Panc1 (cell line): ENCODE results near the gene CNGA3. TPM values are rescaled to one million over a fixed set of nuclear protein-coding genes. Genes with fewer than 3 reads are reported as not detected.

ENCODE experiments used
- ATAC-seq: fragments of 200-7000 bp; cut with Tn5 transposase; 2 replicates; pipeline ENCODE4 v1.9.1; 2020; ENCODE audit warnings: mild to moderate bottlenecking, moderate library complexity
- BruUV-seq: library from RNA; stranded (reverse); fragments of 400-500 nt; replicated peaks from 2 replicates; lab custom pipeline; 2021; lab: Mats Ljungman, UMichigan
- CTCF ChIA-PET: fragments of 300-600 bp; sonication (Branson Sonifier 250); formaldehyde crosslinking; loops from one replicate; lab custom pipeline; 2022; ENCODE audit warnings: antibody characterized with exemption; lab: Charles Lee
- POLR2A ChIA-PET: fragments of 300-600 bp; sonication (Branson Sonifier 250); formaldehyde crosslinking; loops from one replicate; lab custom pipeline; 2022; ENCODE audit warnings: antibody characterized with exemption; lab: Charles Lee
- DNase-seq: peaks from one replicate; pipeline ENCODE4 v3.0.0-alpha.2; 2010; ENCODE audit warnings: low read depth, low spot score
- H3K27ac ChIP-seq: 2 replicates; pipeline ENCODE4 v1.5.1; 2011; ENCODE audit warnings: mild to moderate bottlenecking, low read length, inconsistent platforms
- H3K27me3 ChIP-seq: fragments of 200-500 bp; sonication (Bioruptor generic); 2 replicates; pipeline ENCODE4 v1.6.0; 2014; ENCODE audit warnings: low read length, inconsistent platforms; ENCODE audit not compliant: control insufficient read depth, insufficient read depth
- H3K36me3 ChIP-seq: fragments of 200-500 bp; sonication (Bioruptor generic); 2 replicates; pipeline ENCODE4 v1.5.1; 2014; ENCODE audit warnings: inconsistent platforms, mild to moderate bottlenecking, low read length, moderate library complexity; ENCODE audit not compliant: control insufficient read depth, insufficient read depth
- H3K4me1 ChIP-seq: 2 replicates; pipeline ENCODE4 v1.5.1; 2011; ENCODE audit warnings: inconsistent platforms, mild to moderate bottlenecking, low read length, moderate library complexity; ENCODE audit not compliant: control insufficient read depth, insufficient read depth
- H3K4me3 ChIP-seq, 2 experiments: 2 replicates each; pipeline ENCODE4 v1.5.1; 2011 to 2012; ENCODE audit warnings: low read depth in 2 of 2, low read length in 2 of 2, mild to moderate bottlenecking in 2 of 2, inconsistent platforms in 1 of 2, moderate library complexity in 1 of 2
- H3K9me3 ChIP-seq: fragments of 200-500 bp; sonication (Bioruptor generic); 2 replicates; pipeline ENCODE4 v1.5.1; 2014; ENCODE audit warnings: low read depth, mild to moderate bottlenecking, inconsistent platforms, low read length, moderate library complexity; ENCODE audit not compliant: control insufficient read depth, insufficient read depth
- POLR2AphosphoS5 ChIP-seq: IDR thresholded peaks from 2 replicates; pipeline ENCODE4 v1.6.1; 2012; ENCODE audit warnings: mild to moderate bottlenecking, low read depth, low read length, moderate library complexity
- SIN3A ChIP-seq: IDR thresholded peaks from 2 replicates; pipeline ENCODE4 v1.6.1; 2012; ENCODE audit warnings: low read depth, mild to moderate bottlenecking, low read length, moderate library complexity, borderline replicate concordance; ENCODE audit not compliant: insufficient read depth
- TCF7L2 ChIP-seq: IDR thresholded peaks from 2 replicates; pipeline ENCODE4 v1.6.1; 2011; ENCODE audit warnings: mild to moderate bottlenecking, low read depth, low read length, inconsistent platforms
- in situ Hi-C: cut with HindIII; loops from 2 replicates; pipeline ENCODE4 v1.10.0; 2016; ENCODE audit warnings: low sequenced_read_pairs, low pct_unique_long_range_greater_than_20kb
- intact Hi-C: fragments of 100-400 bp; cut with micrococcal nuclease; formaldehyde crosslinking; loops from one replicate; pipeline ENCODE4 v1.10.0; 2022; ENCODE audit not compliant: unreplicated experiment
- total RNA-seq: library from RNA; stranded (reverse); gene quantifications from one replicate; pipeline ENCODE4 v1.2.1, GENCODE V29; 2021; ENCODE audit not compliant: unreplicated experiment
- TF ChIP-seq, protein P1 (sequence below): fragments of 450-650 bp; IDR thresholded peaks from 2 replicates; pipeline ENCODE4 v1.5.1; 2017; ENCODE audit warnings: mild to moderate bottlenecking
- TF ChIP-seq, protein P2 (sequence below), 2 experiments: IDR thresholded peaks; 2 replicates each; pipeline ENCODE4 v1.6.1; 2011 to 2012; ENCODE audit warnings: low read depth in 2 of 2, control low read depth in 1 of 2, low read length in 1 of 2, mild to moderate bottlenecking in 1 of 2, moderate library complexity in 1 of 2; ENCODE audit not compliant: insufficient read depth in 1 of 2

CNGA3 gene
- total RNA-seq, 1 experiment from 2014 or later = not detected

DNA sequence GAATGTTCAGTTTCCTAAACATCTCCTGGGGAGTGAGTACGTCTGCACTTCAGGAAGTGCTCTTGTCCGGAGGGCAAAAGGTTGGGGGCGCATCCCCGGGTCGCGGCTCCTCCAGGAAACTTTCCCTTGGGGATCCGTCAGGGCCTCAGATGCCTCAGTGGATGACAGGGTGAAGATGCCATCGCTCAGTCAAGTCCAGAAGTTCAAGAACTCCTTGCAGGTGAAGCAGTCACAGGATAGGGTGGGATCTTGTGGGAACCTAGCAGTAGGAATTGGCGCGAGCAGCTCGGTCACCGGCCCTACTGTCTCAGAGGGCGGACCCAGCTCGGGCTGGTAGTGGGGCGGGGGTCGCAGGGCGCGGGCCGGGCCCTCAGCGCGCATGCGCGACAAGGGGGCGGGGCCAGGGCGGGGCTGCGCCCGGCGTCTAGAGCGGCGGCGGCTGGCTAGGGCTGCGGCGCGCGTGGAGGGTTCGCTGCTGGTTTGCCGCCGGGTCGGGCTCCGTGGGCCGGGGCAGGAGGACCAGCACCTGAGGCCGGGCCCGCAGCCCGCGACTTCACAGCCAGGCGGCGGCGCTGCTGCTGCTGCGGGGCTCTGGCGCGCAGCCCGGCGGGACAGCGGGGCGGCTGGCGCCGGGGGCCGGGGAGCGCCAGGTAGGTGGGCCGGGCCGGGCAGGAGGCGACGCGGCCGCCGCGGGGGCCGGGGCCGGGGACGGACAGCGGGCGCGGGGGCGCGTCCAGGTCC, 98.3 kb downstream of the CNGA3 start, which contains the start of gene INPP4A:
INPP4A (plus strand) TSS at position 423 of the 741 bp plus-strand sequence. CDS start 75,191 bp downstream, outside the sequence.
- CTCF ChIA-PET = interaction anchor here (0.6 kb wide), 1 partner anchor 43 kb away, joined by 3 read pairs; no protein-coding TSS in a partner anchor
- no TSS peak for BruUV-seq
- TF ChIP-seq POLR2AphosphoS5 = peak; percentile 39; the same call in 1 of the 2 replicates
- TF ChIP-seq, protein P1, sequence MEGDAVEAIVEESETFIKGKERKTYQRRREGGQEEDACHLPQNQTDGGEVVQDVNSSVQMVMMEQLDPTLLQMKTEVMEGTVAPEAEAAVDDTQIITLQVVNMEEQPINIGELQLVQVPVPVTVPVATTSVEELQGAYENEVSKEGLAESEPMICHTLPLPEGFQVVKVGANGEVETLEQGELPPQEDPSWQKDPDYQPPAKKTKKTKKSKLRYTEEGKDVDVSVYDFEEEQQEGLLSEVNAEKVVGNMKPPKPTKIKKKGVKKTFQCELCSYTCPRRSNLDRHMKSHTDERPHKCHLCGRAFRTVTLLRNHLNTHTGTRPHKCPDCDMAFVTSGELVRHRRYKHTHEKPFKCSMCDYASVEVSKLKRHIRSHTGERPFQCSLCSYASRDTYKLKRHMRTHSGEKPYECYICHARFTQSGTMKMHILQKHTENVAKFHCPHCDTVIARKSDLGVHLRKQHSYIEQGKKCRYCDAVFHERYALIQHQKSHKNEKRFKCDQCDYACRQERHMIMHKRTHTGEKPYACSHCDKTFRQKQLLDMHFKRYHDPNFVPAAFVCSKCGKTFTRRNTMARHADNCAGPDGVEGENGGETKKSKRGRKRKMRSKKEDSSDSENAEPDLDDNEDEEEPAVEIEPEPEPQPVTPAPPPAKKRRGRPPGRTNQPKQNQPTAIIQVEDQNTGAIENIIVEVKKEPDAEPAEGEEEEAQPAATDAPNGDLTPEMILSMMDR = no peak
- TF ChIP-seq SIN3A = peak; percentile 60; the same call in 1 of the 2 replicates
- TF ChIP-seq TCF7L2 = no peak
- ATAC-seq (peak; percentile 95), DNase-seq (no peak)
- intact Hi-C loops (no loop called here), in situ Hi-C loops (no loop called here)
- Histone ChIP-seq H3K36me3 (no peaks in the 10 kb centered on the region), H3K27ac (peak within 1 kb of the TSS; percentile 85), H3K4me1 (peaks cover 10% of the 10 kb centered on the region), H3K9me3 (no peaks in the 10 kb centered on the region), H3K4me3 (peak within 1 kb of the TSS; percentile 83 to 88), H3K27me3 (no peaks in the 10 kb centered on the region)
- POLR2A ChIA-PET = no interaction called here

DNA sequence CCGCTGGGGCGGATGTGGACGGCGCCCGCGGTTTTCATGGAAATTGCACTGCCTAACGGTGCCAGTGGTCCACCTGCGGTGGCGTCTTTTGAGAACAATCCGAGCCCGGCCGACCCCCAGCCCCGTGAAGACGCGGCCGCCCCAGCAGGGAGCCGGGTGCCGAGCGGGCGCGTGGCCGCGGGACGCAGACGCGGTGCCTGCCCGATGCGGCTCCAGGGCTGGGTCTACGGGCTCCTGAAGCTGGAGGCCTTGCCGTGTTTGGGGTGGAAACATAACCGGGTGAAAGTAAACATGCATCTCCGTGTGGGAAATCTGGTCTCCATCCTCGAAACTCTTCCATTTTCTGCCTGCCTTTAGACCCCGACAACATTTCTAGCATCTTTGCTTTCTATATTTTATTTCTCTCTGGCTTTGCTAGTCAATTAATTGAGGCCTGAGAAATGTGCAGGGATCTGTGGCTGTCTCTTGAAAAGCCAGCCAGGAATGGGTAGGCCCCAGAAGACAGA, 99.0 kb downstream of the CNGA3 start:
- ChIA-PET POLR2A (no interaction called here), CTCF (no interaction called here)
- ATAC-seq = peak; percentile 65
- Histone ChIP-seq H3K9me3 (no peaks in the 10 kb centered on the region), H3K4me1 (peaks cover 10% of the 10 kb centered on the region), H3K27ac (peak overlapping the region; percentile 74), H3K36me3 (no peaks in the 10 kb centered on the region), H3K27me3 (no peaks in the 10 kb centered on the region), H3K4me3 (peak overlapping the region; percentile 83 to 88)
- intact Hi-C loops (no loop called here), in situ Hi-C loops (no loop called here)
- BruUV-seq = no TSS peak
- no peak for TF ChIP-seq SIN3A
- no peak for TF ChIP-seq POLR2AphosphoS5
- TF ChIP-seq, protein P1 = no peak
- TF ChIP-seq, protein P2, sequence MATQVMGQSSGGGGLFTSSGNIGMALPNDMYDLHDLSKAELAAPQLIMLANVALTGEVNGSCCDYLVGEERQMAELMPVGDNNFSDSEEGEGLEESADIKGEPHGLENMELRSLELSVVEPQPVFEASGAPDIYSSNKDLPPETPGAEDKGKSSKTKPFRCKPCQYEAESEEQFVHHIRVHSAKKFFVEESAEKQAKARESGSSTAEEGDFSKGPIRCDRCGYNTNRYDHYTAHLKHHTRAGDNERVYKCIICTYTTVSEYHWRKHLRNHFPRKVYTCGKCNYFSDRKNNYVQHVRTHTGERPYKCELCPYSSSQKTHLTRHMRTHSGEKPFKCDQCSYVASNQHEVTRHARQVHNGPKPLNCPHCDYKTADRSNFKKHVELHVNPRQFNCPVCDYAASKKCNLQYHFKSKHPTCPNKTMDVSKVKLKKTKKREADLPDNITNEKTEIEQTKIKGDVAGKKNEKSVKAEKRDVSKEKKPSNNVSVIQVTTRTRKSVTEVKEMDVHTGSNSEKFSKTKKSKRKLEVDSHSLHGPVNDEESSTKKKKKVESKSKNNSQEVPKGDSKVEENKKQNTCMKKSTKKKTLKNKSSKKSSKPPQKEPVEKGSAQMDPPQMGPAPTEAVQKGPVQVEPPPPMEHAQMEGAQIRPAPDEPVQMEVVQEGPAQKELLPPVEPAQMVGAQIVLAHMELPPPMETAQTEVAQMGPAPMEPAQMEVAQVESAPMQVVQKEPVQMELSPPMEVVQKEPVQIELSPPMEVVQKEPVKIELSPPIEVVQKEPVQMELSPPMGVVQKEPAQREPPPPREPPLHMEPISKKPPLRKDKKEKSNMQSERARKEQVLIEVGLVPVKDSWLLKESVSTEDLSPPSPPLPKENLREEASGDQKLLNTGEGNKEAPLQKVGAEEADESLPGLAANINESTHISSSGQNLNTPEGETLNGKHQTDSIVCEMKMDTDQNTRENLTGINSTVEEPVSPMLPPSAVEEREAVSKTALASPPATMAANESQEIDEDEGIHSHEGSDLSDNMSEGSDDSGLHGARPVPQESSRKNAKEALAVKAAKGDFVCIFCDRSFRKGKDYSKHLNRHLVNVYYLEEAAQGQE (IDR thresholded peaks at IDR 0.05; ENCODE audit: insufficient read depth in 1 of 2, low read depth in 2 of 2, low read length in 1 of 2) = no peak
- no peak for TF ChIP-seq TCF7L2
- DNase-seq = no peak
